CD4-positive, alpha-beta T cell treated with Interferon alpha-2 for 1 hour (primary cell): ENCODE measurements around the gene EPHX1.
"Not testable (repeated sequence)": the region's sequence is repeated elsewhere in the genome, so short reads cannot be mapped to it uniquely, and the experiment has no call there.

Experiments
- DNase-seq, 2 donors: peaks; one replicate each; pipeline ENCODE4 v3.0.0-alpha.2; 2020 to 2022

Gene EPHX1

DNA sequence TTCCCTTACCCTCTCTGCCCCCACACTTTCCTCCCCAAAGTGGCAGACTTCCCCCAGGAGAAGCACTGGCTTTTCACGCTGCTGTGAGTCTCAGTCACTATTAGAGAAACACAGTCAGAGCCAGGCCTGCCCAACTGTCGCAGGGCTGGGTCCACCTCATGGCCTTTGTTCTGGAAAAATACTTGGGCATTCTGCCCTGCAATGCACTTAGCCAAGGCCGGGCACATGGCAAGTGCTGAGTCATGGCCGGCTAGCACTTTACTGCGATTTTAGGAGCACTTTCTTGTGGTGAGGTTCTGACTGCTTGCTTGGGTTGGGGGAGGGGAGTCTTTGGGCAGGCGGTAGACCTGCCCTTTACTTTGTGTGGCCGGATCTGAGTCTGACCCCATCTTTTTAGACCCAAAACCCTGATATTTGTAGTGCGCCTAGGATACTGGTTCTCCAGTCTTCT lies 7.7 kb downstream of the EPHX1 start:
- DNase-seq = no peak

DNA sequence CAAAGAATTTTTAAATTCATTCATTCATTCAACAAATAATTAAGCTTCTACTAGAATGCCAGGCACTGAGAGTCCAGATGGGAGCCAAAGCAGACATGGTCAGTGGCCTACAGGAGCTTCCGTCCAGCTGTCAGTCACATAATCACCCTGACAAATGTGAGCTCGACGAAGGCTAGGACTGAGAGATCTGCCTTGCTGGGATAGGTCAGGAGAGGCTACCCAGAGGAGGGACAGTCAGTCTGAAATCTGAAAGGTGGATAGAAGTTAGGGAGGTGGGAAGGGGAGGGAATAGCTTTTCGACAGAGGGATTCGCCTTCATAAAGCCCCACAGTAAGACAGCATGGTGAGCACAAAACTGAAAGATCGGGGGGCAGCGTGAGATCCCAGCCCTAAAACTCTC lies 8.3 kb downstream of the EPHX1 start:
- DNase-seq = no peak

DNA sequence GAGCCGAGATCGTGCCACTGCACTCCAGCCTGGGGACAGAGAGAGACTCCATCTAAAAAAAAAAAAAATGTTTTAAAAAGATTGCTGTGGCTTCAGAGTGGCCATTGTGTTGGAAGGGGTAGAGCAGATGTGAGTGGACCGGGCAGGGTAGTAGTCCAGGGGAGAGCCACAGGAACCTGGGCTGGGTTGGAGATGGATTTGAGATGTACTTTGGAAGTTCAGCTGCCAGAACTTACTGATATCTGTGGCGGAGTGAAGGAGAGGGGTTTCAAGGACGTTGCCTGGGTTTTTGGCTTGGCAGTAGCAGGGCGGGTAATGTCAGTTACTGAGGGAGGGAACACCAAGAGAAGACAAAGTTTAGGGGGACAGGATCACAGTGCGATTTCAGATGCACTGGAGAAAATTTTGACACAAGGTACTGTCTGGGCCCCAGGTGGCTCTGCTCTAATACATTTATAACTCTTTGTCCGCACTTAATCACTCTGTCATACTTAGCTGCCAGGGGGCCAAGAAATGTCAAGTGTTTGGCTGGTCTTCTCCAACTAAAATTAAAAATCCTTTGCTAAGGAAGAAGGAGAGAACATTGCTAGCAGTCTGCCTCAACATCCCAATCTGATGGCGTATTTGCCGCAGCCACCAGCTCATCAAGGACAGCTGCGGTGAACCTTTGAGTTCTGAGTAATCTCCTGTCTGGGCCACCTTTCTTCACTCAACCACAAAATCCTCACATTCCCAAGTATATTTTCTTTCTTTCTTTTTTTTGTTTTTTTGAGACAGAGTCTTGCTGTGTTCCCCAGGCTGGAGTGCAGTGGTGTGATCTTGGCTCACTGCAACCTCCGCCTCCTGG lies 9.6 kb downstream of the EPHX1 start:
- DNase-seq = no peak

DNA sequence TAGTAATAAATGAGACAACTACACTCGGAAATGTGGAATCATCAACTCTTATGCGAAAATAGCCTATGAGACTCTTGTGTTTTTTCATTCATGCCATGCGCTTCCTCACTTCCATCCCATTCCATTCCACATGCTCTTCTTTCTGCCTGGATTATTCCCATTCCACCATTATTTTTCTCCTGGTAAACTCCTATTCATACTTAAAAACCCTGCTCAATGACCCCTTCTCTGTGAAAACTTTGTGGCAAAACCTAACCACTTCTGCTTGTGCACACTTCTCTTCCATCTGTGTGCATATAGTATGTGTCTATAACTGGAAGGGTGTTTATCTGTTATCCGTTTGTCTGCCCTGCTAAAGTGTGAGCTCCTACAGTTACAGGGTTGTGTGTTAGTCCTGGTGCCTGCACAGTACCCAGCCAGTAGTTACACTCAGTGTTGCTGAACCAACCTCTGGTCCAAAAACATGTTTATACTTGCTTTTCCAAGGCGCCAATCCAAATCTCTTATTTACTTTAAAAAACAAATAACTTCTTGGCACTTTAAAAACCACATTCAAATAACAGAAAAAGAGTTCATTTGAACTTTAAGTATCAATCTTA lies 10.7 kb downstream of the EPHX1 start:
- DNase-seq = no peak

DNA sequence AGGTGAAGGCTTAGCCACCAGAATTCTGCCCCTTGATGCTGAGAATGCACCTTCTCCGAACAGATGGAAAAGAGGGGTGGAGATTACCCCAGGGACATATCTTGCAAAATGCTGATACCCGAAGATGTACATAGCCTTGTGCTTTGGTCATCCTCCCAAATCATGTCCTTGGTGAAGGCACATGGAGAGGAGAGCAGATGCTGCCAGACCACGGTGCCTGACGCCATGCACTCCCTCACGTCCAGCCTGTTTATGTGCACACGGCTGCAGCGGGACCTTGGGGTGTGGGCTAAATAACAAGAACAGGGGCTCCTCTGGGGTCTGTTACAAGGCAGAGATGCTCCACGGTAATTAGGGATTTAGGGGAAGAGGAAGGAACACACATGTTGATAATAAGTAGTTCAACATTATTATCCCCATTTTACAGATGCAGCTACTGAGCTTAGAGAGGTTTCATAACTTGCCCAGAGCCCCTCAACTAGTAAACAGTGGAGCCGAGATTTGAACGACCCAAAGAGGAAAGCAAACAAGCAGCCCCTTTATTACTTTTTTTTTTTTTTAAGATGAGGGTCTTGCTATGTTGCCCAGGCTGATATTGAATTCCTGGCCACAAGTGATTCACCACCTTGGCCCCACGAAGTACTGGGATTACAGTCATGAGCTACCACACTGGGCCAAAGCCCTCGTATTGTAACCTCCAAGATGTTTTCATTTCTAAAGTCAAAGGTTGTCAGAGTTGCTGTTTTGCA lies 12.9 kb downstream of the EPHX1 start:
- no peak for DNase-seq

DNA sequence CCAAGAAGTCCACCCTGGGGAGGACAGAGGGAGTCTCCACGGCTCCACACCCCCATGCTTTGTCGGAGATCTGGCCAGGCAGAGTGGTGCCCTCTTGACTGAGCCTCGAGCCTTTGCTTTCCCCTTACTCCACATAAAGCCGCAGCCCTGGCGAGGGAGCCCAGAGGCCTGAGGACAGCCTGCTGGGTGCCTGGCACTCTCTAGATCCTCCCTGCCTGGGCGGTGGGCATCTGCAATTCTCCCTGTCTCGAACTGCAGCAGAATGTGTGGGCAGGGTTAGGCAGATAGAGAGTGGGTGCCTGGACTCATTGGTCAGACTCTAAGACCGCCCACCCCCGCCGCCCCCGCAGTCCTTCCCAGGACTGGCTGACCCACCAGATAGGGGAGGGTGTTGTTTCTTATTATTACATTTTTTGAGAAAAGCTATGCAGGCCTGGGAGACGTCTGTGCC lies 13.9 kb downstream of the EPHX1 start:
- DNase-seq = no peak

DNA sequence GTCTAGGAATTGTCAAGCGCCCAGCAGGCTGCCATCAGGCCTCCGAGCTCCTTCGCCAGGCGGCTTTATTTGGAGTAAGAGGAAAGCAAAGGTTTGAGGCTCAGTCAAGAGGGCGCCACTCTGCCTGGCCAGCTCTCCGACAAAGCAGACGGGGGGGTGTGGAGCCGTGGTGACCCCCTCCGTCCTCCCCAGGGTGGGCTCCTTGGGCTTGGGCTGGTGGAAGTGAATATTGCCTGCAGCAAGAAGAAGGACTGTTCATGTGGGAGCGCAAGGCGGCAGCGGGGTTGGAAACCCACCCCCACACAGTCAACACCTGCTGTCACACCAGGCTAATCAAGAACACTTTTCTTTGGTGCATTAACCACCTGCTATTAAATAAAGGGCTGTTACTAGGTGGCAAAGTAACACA lies 14.6 kb downstream of the EPHX1 start:
- DNase-seq = no peak

DNA sequence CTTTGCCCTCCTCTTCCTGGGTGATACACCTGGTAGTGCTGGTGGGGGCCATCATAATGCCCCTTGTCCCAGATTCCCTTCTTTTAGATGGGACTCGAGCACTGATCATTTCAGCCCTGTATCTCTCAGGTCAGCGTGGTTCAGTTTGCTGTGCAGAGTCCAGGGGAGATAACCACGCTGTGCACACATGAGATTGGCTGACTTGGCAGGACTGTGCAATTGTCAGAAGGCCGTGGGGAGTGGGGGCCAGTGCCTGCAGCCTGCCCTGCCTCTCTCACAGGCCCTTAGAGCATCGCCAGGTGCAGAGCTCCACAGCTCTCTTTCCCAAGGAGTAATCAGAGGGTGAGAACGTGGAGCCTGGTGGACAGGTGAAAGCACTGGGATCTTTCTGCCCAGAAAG lies 15.2 kb downstream of the EPHX1 start:
- no peak for DNase-seq

DNA sequence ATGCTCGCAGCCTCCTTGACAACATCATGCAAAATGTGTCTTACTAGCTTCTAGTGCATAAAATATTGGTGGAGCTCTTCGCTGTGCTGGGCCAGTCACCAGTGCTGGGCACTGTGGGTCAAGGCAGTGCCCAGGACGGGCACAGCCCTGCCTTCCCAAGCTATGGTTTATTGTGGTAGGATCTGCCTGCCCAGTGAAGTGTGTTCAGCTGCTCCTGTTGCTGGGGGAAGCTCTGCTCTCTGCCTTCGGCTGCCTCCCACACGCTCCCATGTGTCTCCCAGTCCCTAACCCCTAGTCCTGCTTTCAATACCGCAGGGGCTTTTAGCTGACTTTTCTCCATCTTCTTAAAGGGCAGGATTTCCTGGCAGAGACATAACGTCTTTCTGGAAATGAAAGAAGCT lies 15.7 kb downstream of the EPHX1 start:
- DNase-seq = no peak

DNA sequence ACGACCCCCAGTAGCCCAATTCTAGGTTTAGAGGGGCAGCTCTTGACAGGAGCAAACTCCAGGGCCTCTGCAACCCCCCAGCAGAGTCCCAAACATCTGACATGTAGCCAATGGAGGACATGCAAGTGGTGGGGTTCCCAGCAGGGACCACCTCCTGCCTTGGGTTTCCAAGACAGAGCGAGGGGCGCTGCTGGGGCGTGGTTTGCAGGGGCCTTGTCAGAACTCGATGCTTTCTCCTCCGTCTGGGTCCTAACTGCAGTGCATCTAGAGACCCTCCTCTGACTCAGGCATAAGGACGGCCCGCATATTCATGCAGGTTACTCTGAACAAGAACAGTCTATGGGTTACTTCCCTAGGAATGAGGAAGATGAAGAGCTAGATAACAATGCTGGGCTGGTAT lies 17.2 kb downstream of the EPHX1 start:
- no peak for DNase-seq

DNA sequence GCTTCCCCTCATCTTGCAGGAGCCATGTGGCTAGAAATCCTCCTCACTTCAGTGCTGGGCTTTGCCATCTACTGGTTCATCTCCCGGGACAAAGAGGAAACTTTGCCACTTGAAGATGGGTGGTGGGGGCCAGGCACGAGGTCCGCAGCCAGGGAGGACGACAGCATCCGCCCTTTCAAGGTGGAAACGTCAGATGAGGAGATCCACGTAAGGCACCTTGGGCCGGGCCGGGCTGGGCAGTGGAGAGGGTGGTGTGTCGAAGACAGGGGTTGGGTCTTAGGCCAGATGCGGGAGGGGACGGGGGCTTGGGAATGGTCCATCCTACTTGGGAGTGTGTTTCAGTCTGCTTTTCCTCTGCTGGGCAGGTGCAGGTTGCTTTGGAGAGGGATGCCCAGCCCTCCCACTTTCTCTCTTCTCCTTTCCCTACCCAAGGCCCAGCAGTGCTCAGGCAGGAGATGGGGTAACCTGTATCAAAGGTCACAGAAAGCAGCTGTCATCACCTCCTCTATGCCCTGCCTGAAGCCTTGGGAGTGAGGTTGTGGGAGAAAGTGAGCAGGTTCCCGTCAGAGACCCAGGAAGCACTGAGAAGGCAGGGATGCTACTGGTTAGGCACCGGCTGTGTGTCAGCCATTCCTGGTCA lies 18.9 kb downstream of the EPHX1 start:
- no peak for DNase-seq

DNA sequence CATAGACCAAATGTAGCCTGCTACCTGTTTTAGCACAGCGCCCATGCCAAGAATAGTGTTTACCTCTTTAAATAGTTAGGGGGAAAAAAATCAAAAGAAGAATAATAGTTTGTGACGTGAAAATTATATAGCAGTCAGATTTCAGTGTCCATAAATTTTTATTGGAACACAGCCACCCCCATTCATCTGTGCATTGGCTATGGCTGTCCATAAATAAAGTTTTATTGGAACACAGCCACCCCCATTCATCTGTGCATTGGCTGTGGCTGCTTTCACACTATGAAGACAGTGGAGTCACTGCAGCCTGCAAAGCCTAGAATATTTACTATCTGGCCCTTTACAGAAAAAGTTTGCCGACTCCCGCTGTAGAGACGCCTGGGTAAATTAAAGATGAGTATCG lies 20.9 kb downstream of the EPHX1 start:
- DNase-seq = no peak

DNA sequence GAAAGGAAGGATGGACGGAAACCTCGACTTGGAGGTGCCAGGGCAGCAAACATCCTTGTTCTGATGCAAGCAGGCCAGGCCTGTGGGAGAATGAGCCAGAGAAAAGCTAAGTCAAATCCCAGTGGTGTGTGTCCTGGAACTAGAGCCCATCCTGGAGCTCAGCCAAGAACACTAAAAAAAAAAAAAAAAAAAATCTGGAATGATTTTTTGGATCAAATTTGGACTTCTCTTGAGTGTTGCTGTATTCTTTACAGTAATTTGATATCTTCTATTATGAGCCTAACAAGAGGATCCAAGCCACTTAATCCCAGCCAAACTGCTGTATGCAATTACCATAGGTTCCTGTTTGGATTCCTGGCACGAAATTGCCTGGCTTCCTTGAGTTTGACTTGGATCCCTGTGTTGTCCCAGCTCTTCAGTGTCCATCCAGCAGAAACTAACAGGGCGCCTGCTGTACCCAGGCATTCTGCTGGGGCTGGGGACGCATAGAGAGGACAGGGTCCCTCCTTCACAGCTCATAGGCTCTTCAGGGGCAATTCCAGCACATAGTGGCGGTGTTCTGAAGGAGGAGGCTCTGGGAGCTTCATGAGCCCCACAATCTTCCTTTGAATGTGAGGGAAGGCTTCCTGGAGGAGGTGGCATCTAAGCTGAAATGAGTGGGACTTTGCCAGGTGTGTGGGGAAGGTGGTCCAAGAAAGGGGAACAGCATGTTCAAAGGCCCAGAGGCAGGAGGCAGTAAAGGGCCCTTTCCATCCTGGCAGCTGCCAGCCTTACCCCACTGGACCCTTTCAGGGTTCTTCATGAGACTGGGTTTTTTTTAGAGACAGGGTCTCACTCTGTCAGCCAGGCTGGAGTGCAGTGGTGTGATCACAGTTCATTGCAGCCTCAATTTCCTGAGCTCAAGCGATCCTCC lies 24.7 kb downstream of the EPHX1 start:
- DNase-seq = no peak

DNA sequence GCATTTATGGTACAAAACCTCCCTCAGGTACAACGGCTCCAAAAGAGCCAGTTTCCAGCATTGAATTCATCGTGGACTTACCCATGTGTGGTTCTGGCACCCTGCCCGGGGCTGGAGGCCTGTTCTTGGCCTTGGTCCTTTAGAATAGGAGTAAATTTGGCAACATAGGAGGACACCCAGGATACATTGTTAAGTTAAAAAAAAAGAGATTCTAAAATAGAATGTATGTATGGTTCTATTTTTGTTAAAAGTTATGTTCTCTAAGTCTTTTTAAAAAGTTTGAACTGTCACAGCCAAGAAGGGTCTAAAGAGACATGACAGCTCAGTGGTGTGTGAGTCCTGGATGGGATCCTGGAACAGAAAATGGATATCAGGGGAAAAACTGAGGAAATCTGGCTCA lies 25.9 kb downstream of the EPHX1 start:
- DNase-seq = no peak

DNA sequence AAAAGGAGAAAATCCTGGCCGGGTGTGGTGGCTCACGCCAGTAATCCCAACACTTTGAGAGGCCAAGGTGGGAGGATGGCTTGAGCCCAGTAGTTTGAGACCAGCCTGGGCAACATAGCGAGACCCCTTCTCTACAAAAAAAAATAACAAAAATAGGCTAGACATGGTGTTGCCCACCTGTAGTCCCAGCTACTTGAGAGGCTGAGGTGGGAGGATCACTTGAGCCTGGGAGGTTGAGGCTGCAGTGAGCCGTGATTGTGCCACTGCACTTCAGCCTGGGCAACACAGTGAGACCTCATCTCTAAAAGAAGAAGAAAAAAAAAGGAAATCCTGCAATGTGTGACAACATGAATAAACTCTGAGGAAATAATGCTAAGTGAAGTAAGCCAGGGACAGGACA lies 26.4 kb downstream of the EPHX1 start:
- not testable (repeated sequence) for DNase-seq

DNA sequence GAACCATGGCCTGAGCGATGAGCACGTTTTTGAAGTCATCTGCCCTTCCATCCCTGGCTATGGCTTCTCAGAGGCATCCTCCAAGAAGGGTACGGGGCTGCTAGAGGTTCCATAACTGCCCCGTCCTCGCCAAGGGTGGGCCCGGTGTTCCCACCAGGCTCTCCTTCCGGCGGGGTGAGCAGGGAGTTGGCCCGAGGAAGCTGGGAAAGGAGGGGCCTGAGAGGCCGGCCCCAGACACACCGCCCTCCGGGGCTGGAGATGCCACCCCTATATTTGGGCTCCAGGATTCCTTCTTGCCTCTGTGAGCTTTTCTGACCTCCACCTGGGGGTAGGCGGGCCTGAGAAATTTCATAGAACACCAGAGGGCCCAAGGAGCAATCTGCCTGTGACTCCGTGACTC lies 28.9 kb downstream of the EPHX1 start:
- no peak for DNase-seq

DNA sequence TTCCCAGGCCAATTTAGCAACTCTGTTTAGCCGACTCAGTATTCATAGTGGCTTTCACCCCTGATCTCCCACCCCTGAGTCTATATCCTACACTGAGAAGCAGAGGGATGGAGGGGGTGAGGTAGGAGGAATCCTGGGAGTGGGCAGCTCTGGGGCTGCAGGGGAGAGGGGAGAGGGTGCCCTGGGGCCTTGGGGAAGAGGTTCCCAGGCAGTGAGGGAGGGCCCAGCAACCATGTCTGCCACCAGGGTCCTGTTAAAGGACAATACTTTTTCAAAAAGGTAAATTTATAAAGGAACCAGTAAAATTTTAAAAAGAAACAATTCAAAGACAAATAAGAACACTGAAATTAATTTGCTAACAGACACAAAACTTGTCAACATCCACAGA lies 30.3 kb downstream of the EPHX1 start:
- no peak for DNase-seq

DNA sequence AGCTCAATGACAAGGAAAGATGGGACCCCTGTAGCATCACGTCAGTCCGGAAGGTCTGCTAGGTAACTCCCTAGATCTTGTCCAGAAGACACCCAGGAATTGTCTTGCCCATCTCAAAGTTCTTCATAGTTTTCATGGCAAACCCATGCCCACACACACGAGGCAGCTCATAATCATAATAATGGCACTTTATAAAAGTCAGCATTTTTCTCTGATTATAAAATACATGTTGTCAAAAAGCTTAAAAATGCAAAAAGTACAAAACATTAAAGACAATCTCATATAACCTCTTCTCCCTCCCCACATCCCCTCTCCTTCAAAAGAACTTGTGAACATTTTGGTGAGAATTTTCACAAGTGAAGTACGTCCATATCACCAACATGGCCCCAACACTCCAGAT lies 30.8 kb downstream of the EPHX1 start:
- no peak for DNase-seq

DNA sequence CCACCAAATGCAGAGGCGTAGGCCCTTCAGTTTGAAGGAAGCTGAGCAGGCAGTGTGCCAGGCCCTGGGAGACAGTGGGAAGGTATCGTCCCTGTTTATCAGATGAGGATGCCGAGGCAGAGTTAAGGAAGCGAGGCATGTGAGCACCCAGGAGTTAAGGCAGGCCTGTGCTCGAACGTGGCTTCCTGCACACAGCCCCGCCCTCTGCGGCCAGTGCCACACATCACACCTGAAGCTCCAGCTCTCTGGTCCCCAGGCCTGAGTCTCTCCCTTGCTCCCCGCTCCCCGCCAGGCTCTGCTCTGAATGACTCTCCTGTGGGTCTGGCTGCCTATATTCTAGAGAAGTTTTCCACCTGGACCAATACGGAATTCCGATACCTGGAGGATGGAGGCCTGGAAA lies 32.1 kb downstream of the EPHX1 start:
- DNase-seq = peak in 1 of 2 donors; percentile 27

DNA sequence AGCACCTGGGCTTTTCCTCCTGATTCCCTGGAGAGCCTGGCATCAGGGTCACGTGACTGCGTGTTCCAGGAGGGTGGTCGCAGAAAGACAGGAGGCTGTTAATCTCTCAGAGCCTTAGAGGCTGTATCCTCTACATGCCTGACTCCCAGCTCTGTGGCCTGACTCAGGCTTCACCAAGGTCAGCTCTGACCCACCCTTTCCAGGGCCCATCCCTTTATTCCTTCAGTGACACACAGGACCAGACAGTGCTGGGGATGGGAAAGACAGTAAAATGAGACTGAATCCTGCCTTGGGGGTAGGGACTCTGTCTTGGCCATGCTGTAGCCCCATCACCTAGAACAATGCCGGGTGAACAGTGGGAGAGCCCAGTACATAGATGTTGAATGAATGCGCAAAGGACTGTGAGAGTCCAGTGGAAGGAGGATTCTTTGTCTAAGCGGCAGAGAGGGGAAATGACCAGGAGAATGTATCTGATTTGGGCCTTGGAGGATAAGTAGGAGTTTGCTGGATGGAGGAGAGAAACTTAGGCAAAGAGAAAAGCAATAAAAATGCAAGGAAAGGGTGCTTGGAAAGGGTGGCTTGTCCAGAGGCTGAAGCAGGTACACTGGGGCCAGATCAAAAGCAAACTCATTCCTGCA lies 33.0 kb downstream of the EPHX1 start:
- no peak for DNase-seq

DNA sequence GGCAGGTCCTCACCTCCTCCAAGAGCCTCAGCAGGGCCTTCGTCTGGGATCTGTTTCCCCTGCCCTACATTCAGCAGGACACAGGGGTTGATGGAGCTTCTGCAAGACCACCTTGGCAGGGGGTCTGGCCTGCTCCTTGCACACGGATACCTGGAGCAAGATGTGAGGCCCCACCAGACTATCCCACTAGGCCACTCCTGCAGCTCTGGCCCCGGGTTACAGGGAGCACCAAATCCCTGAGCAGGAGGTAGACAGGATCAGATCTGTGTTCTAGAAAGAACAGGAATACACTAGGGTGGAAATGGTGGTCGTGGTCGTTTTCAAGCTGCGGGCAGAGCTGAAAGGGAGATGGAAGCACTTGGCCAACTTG lies 33.5 kb downstream of the EPHX1 start:
- DNase-seq = no peak
